T-helper 2 cell treated with Interferon-gamma antibody and Interleukin-4, amounts not matched to agents 5 μg/mL and 100 μg/mL, for 36 hours (primary cell): ENCODE data around the gene PDE11A.

Experiments used
- DNase-seq: peaks from one replicate; pipeline ENCODE4 v3.0.0; 2021; ENCODE audit warnings: low spot score
- H3K27ac Mint-ChIP-seq: one replicate; pipeline ENCODE4 v1.8.0; 2021; ENCODE audit warnings: mild to moderate bottlenecking, mixed read lengths
- H3K27me3 Mint-ChIP-seq: one replicate; pipeline ENCODE4 v1.8.0; 2021; ENCODE audit warnings: low read depth, mixed read lengths
- H3K36me3 Mint-ChIP-seq: one replicate; pipeline ENCODE4 v1.8.0; 2021; ENCODE audit warnings: low read depth, mixed read lengths
- H3K4me1 Mint-ChIP-seq: one replicate; pipeline ENCODE4 v1.8.0; 2021; ENCODE audit warnings: low read depth, mixed read lengths
- H3K4me3 Mint-ChIP-seq: one replicate; pipeline ENCODE4 v1.8.0; 2022; ENCODE audit warnings: mild to moderate bottlenecking, moderate library complexity, mixed read lengths
- H3K9me3 Mint-ChIP-seq: one replicate; pipeline ENCODE4 v1.8.0; 2021; ENCODE audit warnings: mixed read lengths

Gene PDE11A

DNA sequence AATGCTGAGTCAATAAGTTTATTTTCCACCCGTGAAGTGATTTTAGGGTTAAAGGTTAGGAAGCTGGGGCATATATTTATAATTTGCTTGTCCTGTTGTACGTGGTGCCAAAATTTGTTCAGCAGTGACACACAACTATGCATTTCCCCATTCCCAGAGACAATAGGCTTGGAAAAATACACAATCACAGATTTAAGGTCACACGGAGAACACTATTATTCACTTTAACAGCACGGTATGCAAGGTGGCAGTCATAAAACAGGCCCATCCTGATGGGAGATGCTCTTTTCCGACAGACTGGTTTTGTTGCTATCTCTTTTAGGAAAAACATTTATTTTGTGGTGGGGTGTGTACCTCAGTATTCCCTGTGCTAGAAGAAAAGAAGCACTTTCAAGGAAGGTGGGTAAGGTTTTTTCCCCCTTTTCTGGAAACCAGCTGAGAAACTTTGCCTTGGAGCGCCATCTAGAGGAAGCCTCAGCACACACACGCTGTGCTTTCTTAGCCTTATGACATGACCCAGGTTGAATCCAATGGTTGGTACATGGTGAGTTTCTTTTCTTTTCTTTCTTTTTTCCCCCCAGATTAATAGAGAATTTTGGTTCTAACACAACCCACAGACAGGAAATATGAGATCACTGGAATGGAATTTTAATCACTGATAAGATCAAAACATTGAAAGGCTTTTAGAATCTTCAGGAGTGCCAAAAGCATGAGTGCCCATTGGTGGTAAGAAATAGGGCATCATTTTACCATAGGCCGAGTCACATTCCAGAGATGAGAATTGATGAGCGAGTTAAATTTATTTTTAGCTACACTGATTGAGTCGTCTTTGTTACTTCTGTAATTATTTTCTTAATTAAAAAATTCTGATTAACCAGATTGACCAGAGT is 347.9 kb downstream of the PDE11A start:
- Mint-ChIP-seq H3K27ac (no peak overlapping the region), H3K27me3 (peaks cover 28% of the 10 kb centered on the region), H3K4me3 (no peak overlapping the region), H3K4me1 (peaks cover 2% of the 10 kb centered on the region), H3K36me3 (no peaks in the 10 kb centered on the region), H3K9me3 (no peaks in the 10 kb centered on the region)
- no peak for DNase-seq

DNA sequence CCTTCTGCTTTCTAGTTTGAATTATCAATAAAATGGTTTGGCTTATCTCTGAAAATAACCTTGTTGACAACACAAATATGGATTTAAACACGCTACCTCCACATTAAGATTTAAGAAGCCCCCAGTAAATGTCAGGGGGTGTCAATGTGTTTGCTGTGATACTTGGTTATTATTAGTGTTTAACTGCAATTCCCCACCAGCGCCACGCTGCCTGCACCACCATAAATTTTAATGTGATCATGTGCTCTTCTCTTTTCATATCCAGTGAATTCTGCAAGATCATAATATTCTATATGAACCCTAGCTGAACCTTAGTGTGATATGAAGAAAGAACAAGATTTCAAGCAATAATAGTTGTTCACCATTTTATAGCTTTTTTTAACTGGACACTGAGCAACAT is 349.3 kb downstream of the PDE11A start:
- Mint-ChIP-seq H3K4me1 (peaks cover 2% of the 10 kb centered on the region), H3K27ac (no peak overlapping the region), H3K36me3 (no peaks in the 10 kb centered on the region), H3K9me3 (no peaks in the 10 kb centered on the region), H3K27me3 (peaks cover 18% of the 10 kb centered on the region), H3K4me3 (no peak overlapping the region)
- DNase-seq, result no peak

DNA sequence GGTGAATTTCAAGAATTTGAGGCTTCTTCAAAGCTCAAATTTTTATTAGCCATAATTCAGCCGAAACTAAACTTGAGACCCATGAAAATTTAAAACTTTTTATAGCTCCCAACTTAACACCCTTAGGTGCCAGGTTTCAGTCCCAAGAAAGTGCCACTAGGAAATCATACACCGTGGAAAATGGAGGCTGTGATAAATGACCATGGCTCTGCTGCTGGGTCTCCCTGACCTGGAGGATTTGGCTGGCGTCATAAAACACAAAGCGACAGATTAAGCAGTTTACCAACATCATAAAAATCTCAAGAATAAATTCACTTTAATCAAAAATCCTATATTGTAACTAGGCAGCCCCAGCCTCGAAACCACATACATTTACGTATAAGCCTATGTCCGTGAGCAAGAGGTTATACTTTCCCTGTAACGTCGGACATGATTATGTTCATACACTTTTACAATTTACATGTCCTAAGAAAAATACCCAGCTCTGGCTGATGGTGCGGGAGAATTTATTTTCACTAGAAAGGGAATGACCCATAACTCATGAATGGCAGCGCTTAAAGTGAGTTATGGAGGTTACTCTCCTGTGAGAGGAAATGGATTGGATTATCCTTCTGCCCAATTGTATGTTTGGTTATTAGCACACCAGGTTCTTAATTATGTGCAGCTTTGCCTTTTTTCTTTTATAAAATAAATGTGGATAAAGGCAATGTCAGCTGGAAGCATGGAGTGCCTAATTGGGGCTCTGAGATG is 350.6 kb downstream of the PDE11A start:
- H3K27me3 Mint-ChIP-seq, result peaks cover 13% of the 10 kb centered on the region
- H3K4me1 Mint-ChIP-seq, result peaks cover 2% of the 10 kb centered on the region
- no peak overlapping the region for H3K4me3 Mint-ChIP-seq
- H3K9me3 Mint-ChIP-seq, result no peaks in the 10 kb centered on the region
- no peak for DNase-seq
- no peak overlapping the region for H3K27ac Mint-ChIP-seq
- no peaks in the 10 kb centered on the region for H3K36me3 Mint-ChIP-seq

DNA sequence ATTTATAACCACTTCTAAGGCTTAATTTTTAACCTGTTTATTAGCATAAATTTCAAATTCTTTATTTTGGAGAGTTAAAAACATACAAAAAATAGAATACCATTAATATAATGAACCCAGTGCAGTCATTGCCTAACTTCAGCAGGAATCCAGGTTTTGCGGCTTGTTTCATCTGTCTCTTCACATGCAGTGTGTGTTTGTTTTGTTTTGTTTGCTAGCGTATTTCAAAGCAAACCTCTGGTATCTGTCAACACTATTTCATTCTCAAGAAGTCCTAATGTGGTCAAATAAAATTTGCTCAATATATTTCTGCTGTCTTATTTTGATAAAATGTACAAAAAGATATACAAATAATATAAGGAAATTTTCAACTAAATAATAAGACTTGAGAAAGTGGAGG is 351.5 kb downstream of the PDE11A start:
- Mint-ChIP-seq H3K27me3 (peaks cover 9% of the 10 kb centered on the region), H3K4me1 (peaks cover 2% of the 10 kb centered on the region), H3K27ac (no peak overlapping the region), H3K36me3 (no peaks in the 10 kb centered on the region), H3K9me3 (no peaks in the 10 kb centered on the region), H3K4me3 (no peak overlapping the region)
- no peak for DNase-seq

DNA sequence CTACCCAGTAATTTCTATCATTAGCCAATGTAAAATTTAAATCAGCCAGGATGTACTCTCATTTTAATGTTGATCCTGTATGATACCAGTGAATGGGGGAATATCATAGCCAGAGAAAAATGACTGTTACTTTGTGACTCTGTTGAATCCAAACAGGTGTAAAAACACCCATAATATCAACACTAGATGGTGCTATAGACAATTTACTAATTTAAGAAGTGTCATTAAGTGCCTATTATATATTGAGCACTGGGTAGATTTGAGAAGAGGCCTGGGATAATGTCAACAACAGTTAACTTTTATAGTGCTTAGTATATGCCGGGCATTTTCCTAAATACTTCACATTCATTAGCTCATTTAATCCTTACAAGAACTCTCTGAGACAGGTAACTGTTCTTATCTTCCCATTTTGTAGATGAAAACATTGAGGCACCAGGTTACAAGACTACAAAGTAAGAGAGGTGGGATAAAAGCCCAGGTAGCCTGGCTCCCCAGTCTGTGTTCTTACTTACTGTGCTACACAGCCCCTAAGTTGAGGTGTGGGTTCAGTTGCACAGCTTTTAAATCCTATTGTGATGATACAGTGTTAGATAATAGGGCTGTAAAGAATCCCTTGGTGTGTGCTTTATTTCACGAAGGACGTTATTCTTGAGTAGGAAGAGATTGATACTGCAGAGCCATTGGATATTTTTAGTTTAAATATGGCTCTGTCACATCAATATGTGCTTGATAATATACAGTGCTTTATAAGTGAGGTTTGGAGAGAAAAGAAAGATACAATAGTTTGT is 354.6 kb downstream of the PDE11A start:
- Mint-ChIP-seq H3K36me3 (no peaks in the 10 kb centered on the region), H3K4me3 (no peak overlapping the region), H3K4me1 (no peaks in the 10 kb centered on the region), H3K27me3 (peaks cover 17% of the 10 kb centered on the region), H3K27ac (no peak overlapping the region), H3K9me3 (no peaks in the 10 kb centered on the region)
- no peak for DNase-seq

GRCh38 chr2:177716484-177716883 is 356.1 kb downstream of the PDE11A start:
- H3K9me3 Mint-ChIP-seq, result no peaks in the 10 kb centered on the region
- H3K27me3 Mint-ChIP-seq, result peaks cover 14% of the 10 kb centered on the region
- H3K4me1 Mint-ChIP-seq, result no peaks in the 10 kb centered on the region
- H3K36me3 Mint-ChIP-seq, result no peaks in the 10 kb centered on the region
- no peak overlapping the region for H3K27ac Mint-ChIP-seq
- no peak for DNase-seq
- H3K4me3 Mint-ChIP-seq, result no peak overlapping the region

DNA sequence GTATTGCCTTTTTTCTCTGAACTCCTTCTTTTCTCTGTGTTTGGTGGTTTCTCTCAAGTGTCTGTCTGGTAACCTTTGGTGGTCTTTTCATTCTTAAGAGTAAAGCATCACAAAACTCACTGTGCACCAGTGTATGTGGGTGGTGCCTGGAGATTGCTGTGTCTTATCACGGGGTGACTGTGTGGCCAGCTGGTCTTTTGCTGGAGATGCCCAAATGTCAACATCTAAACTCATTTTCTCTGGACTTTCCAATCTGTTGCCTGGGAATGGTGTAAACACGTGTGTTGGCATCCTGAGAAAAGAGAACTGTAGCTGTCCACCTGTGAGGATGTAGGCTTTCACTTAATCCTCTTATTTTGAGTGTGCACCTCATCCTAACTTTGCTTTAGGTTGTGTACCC is 356.8 kb downstream of the PDE11A start:
- Mint-ChIP-seq H3K27me3 (peaks cover 14% of the 10 kb centered on the region), H3K4me3 (no peak overlapping the region), H3K9me3 (no peaks in the 10 kb centered on the region), H3K36me3 (no peaks in the 10 kb centered on the region), H3K27ac (no peak overlapping the region), H3K4me1 (no peaks in the 10 kb centered on the region)
- DNase-seq, result no peak

- Mint-ChIP-seq H3K27ac (no peak overlapping the region), H3K27me3 (peaks cover 14% of the 10 kb centered on the region), H3K4me3 (no peak overlapping the region), H3K4me1 (no peaks in the 10 kb centered on the region), H3K36me3 (no peaks in the 10 kb centered on the region), H3K9me3 (no peaks in the 10 kb centered on the region)
- DNase-seq, result no peak
Observed at GRCh38 chr2:177714704-177715103, 357.9 kb downstream of the PDE11A start.

DNA sequence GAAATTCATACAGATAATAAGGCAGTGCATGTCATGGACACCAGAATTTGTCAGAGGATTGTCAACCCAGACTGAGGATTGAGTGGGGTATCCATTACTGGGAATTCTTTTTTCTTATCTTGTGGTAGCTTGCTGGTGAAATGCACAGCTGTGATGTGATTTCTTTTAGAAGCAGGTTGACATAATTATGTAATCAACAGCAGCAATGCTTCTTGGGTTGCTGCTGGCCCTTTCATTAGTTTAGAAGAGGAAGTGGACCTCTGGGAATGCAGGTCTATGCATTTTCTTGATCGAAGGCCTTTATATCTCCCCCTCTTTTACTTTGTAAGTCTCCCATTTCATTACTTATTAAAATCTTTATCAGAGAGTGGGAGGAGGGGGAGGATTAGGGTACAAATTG is 360.1 kb downstream of the PDE11A start:
- no peaks in the 10 kb centered on the region for H3K36me3 Mint-ChIP-seq
- no peaks in the 10 kb centered on the region for H3K4me1 Mint-ChIP-seq
- DNase-seq, result no peak
- no peak overlapping the region for H3K27ac Mint-ChIP-seq
- no peak overlapping the region for H3K4me3 Mint-ChIP-seq
- H3K27me3 Mint-ChIP-seq, result peaks cover 14% of the 10 kb centered on the region
- H3K9me3 Mint-ChIP-seq, result no peaks in the 10 kb centered on the region

DNA sequence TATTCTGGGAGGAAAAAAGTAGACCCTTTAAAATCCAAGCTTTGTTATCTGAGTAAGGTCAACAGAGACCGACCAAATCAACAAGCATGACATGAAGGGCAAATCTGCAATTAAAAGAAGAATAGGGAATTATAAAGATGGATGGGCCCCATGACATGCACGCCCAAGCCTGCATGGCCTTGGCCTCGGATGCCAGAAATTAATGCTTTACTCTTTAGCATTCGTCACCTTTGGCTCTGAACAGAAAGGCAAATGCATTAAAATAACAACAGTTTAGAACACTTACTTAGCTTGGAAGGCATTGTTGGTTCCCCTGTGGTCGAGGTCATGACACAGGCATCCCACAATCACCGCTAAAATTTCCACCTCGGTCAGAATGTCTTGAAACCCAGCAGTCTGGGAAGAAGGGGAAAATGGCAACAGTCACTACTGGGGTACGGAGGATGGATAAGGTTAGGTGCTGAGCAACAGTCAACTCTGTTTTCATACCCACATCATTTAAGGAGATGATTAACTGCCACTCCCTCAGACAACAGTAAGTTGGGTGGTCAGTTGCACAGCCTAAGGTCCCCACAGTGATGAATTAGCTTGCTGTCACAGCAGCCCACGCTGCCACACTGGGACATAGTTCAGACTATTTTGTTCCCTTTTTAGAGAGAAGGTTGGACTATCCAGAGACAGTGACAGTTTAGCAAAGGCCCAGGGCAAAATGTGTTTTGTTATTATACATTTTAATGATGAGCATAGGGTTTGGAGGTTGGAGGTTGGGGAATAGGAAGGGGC is 360.9 kb downstream of the PDE11A start:
- Mint-ChIP-seq H3K4me1 (no peaks in the 10 kb centered on the region), H3K36me3 (no peaks in the 10 kb centered on the region), H3K27me3 (peaks cover 14% of the 10 kb centered on the region), H3K9me3 (no peaks in the 10 kb centered on the region), H3K4me3 (no peak overlapping the region), H3K27ac (no peak overlapping the region)
- no peak for DNase-seq

- no peak overlapping the region for H3K27ac Mint-ChIP-seq
- H3K4me3 Mint-ChIP-seq, result no peak overlapping the region
- DNase-seq, result no peak
- H3K9me3 Mint-ChIP-seq, result no peaks in the 10 kb centered on the region
- H3K4me1 Mint-ChIP-seq, result no peaks in the 10 kb centered on the region
- H3K27me3 Mint-ChIP-seq, result peaks cover 12% of the 10 kb centered on the region
- no peaks in the 10 kb centered on the region for H3K36me3 Mint-ChIP-seq
Observed at GRCh38 chr2:177710889-177711288, 361.7 kb downstream of the PDE11A start.

GRCh38 chr2:177709986-177710401 is 362.6 kb downstream of the PDE11A start:
- Mint-ChIP-seq H3K36me3 (no peaks in the 10 kb centered on the region), H3K4me3 (no peak overlapping the region), H3K9me3 (no peaks in the 10 kb centered on the region), H3K27me3 (peaks cover 12% of the 10 kb centered on the region), H3K4me1 (no peaks in the 10 kb centered on the region), H3K27ac (no peak overlapping the region)
- no peak for DNase-seq

DNA sequence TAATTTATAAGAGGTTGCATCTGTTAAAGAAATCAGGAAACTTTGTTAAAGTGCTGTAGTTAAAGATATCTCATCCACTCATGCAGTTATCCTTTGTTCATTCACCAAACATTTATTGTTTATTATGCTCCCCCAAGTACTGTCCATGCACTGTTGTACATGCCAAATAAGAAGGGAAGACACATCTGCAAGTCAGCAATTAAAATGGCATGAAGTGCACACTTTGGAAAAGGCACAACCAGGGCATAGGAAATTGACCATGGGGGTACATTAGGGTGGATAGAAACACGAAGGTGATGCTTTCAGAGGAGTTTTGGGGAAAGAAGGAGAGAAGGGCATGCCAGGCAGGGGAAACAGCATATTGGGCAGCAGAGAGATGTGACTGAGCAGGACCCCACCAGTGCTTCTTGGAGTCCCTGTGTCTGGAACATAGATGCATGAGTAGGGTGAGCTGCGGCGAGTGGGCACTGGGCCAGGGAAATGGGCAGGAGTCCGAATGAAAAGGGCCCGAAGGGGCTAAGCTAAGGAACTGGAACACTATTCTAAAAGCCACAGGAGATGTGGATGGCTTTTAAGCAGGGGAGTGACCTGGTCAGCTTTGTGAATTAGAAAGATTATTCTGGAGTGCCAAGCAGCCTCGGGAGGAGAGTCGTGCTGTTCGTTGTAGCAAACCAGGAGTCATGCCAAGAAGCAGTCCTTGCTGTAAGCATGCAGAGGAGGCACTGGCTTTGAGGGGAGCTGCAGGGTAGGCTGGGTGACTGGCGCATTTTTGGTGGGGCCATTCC is 363.7 kb downstream of the PDE11A start:
- Mint-ChIP-seq H3K4me1 (no peaks in the 10 kb centered on the region), H3K9me3 (no peaks in the 10 kb centered on the region), H3K27me3 (peaks cover 7% of the 10 kb centered on the region), H3K4me3 (no peak overlapping the region), H3K36me3 (no peaks in the 10 kb centered on the region), H3K27ac (no peak overlapping the region)
- no peak for DNase-seq
